Stimulated activated CD8-positive, alpha-beta memory T cell treated with anti-CD3 and anti-CD28 coated beads, Interleukin-12 subunit alpha, Interleukin-12 subunit beta, amount 100 ng/mL, for 24 hours (primary cell): ENCODE measurements around the gene HPS1.

Experiments used
- DNase-seq: peaks from one replicate; pipeline ENCODE4 v3.0.0-alpha.2; 2020; ENCODE audit errors: extremely low read depth

Gene HPS1

GRCh38 chr10:98432330-98432729 is 14.4 kb downstream of the HPS1 start:
- no peak for DNase-seq

- DNase-seq: no peak
These were observed 15.7 kb downstream of the HPS1 start for GRCh38 chr10:98431016-98431415.

GRCh38 chr10:98430427-98430826 is 16.3 kb downstream of the HPS1 start:
- no peak for DNase-seq

DNA sequence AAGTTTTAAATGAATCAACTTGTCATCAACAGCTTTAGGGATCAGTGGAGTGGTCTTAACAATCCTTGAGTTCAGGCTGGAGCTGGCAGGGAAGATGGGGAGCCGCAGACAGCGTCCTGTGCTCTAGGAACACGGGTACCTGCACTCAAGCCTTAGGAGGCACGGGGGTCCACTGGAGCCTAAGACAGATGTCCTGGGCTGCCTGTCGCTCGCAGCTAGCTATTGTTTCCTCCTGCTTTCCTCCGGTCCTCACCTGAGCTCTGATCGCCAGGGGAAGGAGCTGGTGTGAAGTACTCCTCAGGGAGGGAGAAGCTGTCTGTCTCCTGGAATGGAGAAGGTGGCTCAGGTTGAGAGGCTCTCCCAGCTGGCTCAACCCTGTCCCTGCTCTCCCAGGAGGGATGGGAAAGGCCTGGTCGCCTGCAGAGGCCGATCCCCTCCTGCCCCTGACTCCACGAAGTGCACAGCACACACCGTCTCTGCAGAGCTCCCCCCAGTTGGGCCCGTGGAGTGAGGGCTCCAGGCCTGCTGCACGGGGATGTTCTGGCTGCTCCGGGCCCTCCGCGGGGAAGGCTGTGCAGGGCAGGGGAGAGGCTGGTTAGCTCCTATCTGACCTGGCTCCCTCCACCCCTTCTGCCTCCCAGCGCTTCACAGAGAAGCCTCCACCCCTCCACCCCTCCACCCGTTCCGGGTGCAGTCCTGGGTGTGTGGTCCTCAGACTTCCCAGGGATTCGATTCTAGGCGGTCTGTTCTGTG is 17.2 kb downstream of the HPS1 start:
- no peak for DNase-seq

- no peak for DNase-seq
These were observed 19.7 kb downstream of the HPS1 start for GRCh38 chr10:98427011-98427515.

DNA sequence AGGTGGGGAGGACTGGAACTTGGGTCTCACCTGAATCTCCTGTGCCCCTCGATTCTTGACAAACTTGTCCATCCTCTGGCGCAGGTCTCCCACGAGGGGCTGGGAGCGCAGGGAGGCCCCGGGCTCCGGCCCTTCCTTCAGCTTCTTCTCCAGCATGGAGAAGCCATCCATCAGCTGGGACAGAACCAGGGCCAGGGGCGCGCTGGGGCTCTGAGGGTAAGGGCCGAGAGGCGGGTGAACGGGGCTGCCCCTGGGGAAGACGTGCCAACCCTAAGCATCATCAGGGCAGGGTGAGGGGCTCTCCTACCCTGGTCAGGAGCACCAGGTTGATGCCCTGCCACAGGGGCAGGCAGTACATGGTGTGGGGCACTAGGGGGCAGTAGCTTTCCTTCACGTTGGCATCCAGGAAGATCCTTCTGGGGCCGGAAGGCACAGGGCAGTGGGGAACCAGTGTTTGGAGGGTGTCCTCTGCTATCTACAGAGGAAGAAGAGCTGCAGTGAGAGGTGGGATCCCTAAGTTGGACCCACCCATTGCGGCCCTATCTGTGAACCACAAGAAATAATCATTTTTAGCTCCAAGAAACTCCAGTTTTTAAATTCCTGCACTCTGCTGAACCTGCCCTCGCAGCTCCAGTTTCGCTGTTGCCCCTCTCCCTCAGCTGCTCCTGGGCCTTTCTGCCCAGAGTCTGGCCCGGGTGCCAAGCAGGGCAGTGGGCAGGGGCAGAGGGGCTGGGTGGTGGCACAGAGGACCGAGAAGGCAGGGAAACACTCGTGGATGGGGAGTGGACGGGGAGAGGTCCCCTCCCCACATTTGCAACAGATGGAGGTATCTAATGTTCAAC is 21.0 kb downstream of the HPS1 start:
- DNase-seq: no peak

DNA sequence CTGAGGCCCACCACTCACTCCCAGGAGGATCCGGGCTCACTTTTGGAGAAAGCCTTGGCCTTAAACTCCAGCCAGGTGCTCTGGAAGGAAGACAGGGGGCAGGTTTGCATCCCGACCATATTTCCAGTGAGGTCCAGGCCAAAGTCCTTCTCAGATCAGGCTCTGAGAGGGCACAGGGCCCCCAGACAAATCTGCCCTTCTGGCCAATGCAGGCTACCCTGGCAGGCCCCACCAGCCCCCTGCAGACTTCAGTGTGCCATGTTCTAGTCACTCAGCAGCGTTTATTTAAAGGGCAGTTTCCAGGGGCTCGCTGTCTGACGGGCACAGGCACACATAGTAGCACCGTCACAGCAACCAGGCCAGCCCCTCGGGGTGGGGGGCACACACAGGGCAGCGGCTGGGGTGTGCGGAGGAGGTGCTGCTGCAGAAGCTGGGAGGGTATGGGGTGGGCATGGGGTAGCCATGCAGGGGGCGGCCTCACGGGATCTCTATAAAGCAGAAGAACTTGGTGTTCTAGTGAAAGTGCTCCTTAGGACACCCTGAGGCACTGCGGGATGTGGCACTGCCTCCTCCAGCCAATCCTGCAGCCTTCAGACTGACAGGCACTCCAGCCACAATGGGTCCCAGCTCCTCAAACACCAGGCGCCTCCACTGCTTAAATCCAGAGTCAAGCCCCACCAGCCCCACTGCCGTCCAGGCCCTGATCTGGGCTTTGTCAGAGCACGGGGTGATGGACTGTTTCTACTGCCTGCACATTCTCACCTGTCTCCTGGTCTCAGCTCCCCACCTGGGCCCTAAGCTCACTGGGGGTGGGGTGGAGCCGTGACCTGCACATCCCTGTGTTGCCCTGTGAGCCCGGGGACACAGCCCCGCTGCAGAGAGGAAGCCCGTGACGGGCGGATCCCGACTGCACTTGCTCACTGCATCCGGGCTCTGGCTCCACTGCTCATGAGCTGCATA is 22.2 kb downstream of the HPS1 start:
- DNase-seq: no peak

GRCh38 chr10:98423691-98424120 is 23.0 kb downstream of the HPS1 start:
- DNase-seq: no peak

GRCh38 chr10:98422182-98422581 is 24.6 kb downstream of the HPS1 start:
- DNase-seq: no peak

GRCh38 chr10:98420786-98421185 is 25.9 kb downstream of the HPS1 start:
- DNase-seq: no peak

- no peak for DNase-seq
These were observed 27.1 kb downstream of the HPS1 start for GRCh38 chr10:98419469-98420261.

DNA sequence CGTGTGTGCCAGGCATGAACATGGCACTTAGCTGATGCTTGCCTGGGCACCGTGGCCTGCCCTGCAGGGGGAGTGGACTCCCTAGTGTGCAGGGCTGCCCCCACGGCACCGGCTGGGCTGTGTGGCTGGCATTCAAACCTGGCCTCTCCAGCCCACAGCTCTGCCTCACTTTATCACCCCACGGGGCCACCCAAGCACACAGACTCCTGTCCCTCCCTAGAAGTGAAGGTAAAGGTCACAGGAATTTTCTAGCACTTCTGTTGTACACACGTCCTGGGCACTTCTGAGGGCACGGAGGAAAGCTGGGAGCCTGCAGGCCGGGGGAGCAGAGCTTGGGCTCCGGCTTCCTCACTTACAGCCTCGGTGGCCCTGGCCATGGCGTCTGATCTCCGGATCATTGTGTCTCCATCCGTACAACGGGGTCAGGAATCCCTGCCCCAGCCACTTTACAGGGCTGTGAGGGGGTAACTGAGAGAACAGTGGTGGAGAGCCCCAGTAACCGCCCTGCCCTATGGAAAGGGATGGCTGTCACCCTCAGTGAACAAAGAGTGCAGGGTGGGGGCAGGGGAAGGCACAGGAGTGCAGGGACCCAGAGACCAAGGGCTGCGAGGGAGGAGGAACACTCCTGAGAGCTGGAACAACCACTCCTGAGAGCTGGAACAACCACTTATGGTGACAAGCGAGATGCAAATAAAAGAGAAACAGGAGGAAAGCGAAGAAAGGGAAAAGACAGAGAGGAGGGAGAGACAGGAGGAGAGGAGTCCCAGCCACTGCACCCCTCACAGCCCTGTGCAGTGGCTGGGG is 27.9 kb downstream of the HPS1 start:
- no peak for DNase-seq

GRCh38 chr10:98417973-98418664 is 28.6 kb downstream of the HPS1 start:
- no peak for DNase-seq

GRCh38 chr10:98417481-98417959 is 29.2 kb downstream of the HPS1 start:
- no peak for DNase-seq

DNA sequence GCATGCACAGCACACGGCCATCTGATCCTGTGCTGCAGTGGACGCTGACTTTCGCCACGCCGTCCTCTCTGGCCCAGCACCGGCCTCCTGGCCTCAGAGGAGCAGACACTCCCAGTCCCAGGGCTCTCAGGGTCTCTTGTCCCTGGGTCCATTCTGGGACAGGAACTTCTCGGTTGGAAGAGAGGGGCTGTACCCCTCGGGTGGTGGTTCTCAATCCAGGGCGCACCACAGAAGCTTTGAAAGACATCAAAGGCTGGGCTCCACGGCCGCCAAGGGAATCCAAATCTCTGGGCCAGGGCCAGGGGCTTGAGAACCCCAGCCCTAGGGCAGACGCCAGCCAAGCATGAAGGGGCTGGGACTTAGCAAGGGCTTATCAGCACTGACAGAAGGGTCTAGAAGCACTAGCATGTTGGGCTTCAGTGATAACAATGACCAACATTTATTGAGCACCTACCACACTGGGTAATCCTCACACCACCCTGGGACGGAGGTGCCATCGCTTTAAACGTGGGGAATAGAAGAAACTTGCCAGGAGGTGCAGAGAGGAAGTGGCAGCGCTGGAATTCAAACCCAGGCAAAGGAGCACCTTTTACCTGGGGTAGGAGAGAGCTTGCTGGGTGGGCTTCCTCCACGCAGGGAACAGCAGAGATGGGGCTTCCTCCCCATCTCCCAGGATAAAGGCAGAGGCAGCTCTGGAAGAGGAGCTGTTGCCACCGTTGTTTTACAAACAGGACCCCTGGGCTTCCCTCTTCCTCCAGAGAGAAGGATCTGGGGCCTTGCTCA is 29.9 kb downstream of the HPS1 start:
- no peak for DNase-seq

DNA sequence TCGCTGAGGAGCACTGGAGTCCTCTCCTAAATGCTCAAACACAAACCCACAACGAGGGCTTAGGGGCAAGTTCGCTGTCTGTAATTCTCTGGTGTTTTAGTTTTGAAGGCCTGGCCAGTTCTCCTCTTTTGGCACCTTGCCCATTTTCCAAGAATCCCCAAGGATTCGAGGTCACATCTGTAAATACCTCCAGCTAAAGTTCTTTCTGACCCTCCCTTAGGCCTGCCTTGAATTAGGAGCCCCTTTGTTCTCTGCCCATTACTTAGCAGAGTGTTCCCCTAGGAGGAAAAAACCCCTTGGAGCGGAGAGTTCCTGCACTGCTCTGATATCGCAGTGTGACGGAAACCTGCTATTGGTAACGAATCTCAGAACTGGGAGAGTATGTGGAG is 31.0 kb downstream of the HPS1 start:
- no peak for DNase-seq

GRCh38 chr10:98414932-98415730 is 31.6 kb downstream of the HPS1 start, which contains the start of gene PYROXD2:
PYROXD2 (minus strand) TSS chr10:98415182; CDS start chr10:98415135, 47 bp downstream.
- no peak for DNase-seq

DNA sequence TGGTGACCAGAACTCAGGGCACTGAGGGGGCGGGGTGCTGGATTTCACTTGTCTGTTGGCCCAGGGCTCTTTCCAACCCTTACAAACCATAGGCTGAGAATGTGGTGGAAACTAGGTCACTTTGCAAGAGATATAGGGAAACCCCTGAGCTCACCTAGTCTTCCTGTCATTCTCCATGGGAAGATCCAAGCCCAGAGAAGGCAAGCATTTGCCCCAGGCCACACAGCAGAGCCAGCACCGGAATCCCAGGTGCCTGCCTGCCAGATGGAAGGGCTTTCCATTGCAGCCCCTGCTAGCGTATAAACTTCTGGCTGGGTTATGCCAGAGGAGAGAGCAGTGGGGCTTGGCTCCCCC is 32.2 kb downstream of the HPS1 start:
- DNase-seq: no peak
